Measurements from ENCODE around the gene FAM222A. TPM values are rescaled to one million over a fixed set of nuclear protein-coding genes. Genes with fewer than 3 reads are reported as not detected.

FAM222A gene
- total RNA-seq, 1 experiment from 2014 or later: 18.0 TPM

GRCh38 chr12:109728921-109729320 is 15.3 kb downstream of the FAM222A start:
- TF ChIP-seq CTCF (IDR thresholded peaks at IDR 0.05; ENCODE audit: insufficient read depth in 1 of 2, low read depth in 1 of 2, low read length in 1 of 2, severe bottlenecking in 1 of 2, unreplicated experiment in 1 of 2): no peak
- Histone ChIP-seq H3K4me1 (no peaks in the 10 kb centered on the region), H3K27me3 (replicated peaks; ENCODE audit: control insufficient read depth, insufficient read depth, low read length) (no peaks in the 10 kb centered on the region), H3K36me3 (ENCODE audit: control insufficient read depth, insufficient read depth, low read length) (no peaks in the 10 kb centered on the region; the same call in 1 of the 2 replicates), H3K4me3 (ENCODE audit: low read depth, low read length) (no peak overlapping the region), H3K9me3 (no peaks in the 10 kb centered on the region)
- intact Hi-C loops (cut with micrococcal nuclease; ENCODE audit: unreplicated experiment): no loop called here
- Mint-ChIP-seq H3K9me3 (ENCODE audit: unreplicated experiment) (no peaks in the 10 kb centered on the region), H3K27ac (ENCODE audit: unreplicated experiment) (no peak overlapping the region), H3K4me1 (ENCODE audit: low read depth, unreplicated experiment) (peaks cover 6% of the 10 kb centered on the region), H3K27me3 (ENCODE audit: insufficient read depth, unreplicated experiment) (no peaks in the 10 kb centered on the region), H3K4me3 (ENCODE audit: unreplicated experiment) (no peak overlapping the region), H3K36me3 (ENCODE audit: insufficient read depth, unreplicated experiment) (peaks cover 13% of the 10 kb centered on the region)
- POLR2A ChIA-PET: no interaction called here
- peak in 1 of 2 experiments; percentile 14 for DNase-seq
- BruUV-seq (replicated peaks): no TSS peak
- CTCF ChIA-PET: interaction anchor here (0.6 kb wide), 1 partner anchor 33 kb away, joined by 4 read pairs; no protein-coding TSS in a partner anchor

- CTCF ChIA-PET: no interaction called here
- peaks cover 12% of the 10 kb centered on the region for H3K36me3 Mint-ChIP-seq (ENCODE audit: insufficient read depth, unreplicated experiment)
- no peaks in the 10 kb centered on the region for H3K27me3 ChIP-seq (replicated peaks; ENCODE audit: control insufficient read depth, insufficient read depth, low read length)
- no peaks in the 10 kb centered on the region for H3K4me1 ChIP-seq
- POLR2A ChIA-PET: no interaction called here
- DNase-seq: peak in 1 of 2 experiments; percentile 4
- H3K4me3 Mint-ChIP-seq (ENCODE audit: unreplicated experiment): no peak overlapping the region
- TF ChIP-seq CTCF (IDR thresholded peaks at IDR 0.05; ENCODE audit: insufficient read depth in 1 of 2, low read depth in 1 of 2, low read length in 1 of 2, severe bottlenecking in 1 of 2, unreplicated experiment in 1 of 2): no peak
- no peaks in the 10 kb centered on the region for H3K9me3 Mint-ChIP-seq (ENCODE audit: unreplicated experiment)
- BruUV-seq (replicated peaks): no TSS peak
- no peaks in the 10 kb centered on the region for H3K9me3 ChIP-seq
- H3K4me3 ChIP-seq (ENCODE audit: low read depth, low read length): no peak overlapping the region
- H3K36me3 ChIP-seq (ENCODE audit: control insufficient read depth, insufficient read depth, low read length): no peaks in the 10 kb centered on the region; the same call in 1 of the 2 replicates
- H3K27me3 Mint-ChIP-seq (ENCODE audit: insufficient read depth, unreplicated experiment): no peaks in the 10 kb centered on the region
- H3K27ac Mint-ChIP-seq (ENCODE audit: unreplicated experiment): no peak overlapping the region
- peaks cover 6% of the 10 kb centered on the region for H3K4me1 Mint-ChIP-seq (ENCODE audit: low read depth, unreplicated experiment)
- intact Hi-C loops (cut with micrococcal nuclease; ENCODE audit: unreplicated experiment): no loop called here
Observed at GRCh38 chr12:109729371-109729781, 15.8 kb downstream of the FAM222A start.

GRCh38 chr12:109729801-109730200 is 16.2 kb downstream of the FAM222A start:
- intact Hi-C loops (cut with micrococcal nuclease; ENCODE audit: unreplicated experiment): no loop called here
- DNase-seq: peak in 1 of 2 experiments; percentile 12
- no TSS peak for BruUV-seq (replicated peaks)
- no peaks in the 10 kb centered on the region for H3K4me1 ChIP-seq
- H3K27me3 ChIP-seq (replicated peaks; ENCODE audit: control insufficient read depth, insufficient read depth, low read length): no peaks in the 10 kb centered on the region
- Mint-ChIP-seq H3K9me3 (ENCODE audit: unreplicated experiment) (no peaks in the 10 kb centered on the region), H3K27me3 (ENCODE audit: insufficient read depth, unreplicated experiment) (no peaks in the 10 kb centered on the region), H3K4me1 (ENCODE audit: low read depth, unreplicated experiment) (peaks cover 6% of the 10 kb centered on the region), H3K27ac (ENCODE audit: unreplicated experiment) (no peak overlapping the region), H3K4me3 (ENCODE audit: unreplicated experiment) (no peak overlapping the region), H3K36me3 (ENCODE audit: insufficient read depth, unreplicated experiment) (peaks cover 8% of the 10 kb centered on the region)
- ChIA-PET CTCF (no interaction called here), POLR2A (no interaction called here)
- no peaks in the 10 kb centered on the region; the same call in 1 of the 2 replicates for H3K36me3 ChIP-seq (ENCODE audit: control insufficient read depth, insufficient read depth, low read length)
- H3K4me3 ChIP-seq (ENCODE audit: low read depth, low read length): no peak overlapping the region
- TF ChIP-seq CTCF (IDR thresholded peaks at IDR 0.05; ENCODE audit: insufficient read depth in 1 of 2, low read depth in 1 of 2, low read length in 1 of 2, severe bottlenecking in 1 of 2, unreplicated experiment in 1 of 2): no peak
- no peaks in the 10 kb centered on the region for H3K9me3 ChIP-seq

All from Caco-2 (cell line).